ENCODE measurements around the gene HOXB8.

HOXB8 gene

GRCh38 chr17:48586355-48587258 is 28.5 kb downstream of the HOXB8 start:
- no peak for TF ChIP-seq CTCF (IDR thresholded peaks at IDR 0.05)
- no peak for TF ChIP-seq ZFX (IDR thresholded peaks at IDR 0.05; ENCODE audit: borderline replicate concordance)

GRCh38 chr17:48584223-48584741 is 30.8 kb downstream of the HOXB8 start:
- H3K27ac ChIP-seq, result no peak overlapping the region
- TF ChIP-seq CTCF (IDR thresholded peaks at IDR 0.05), result no peak
- TF ChIP-seq ZFX (IDR thresholded peaks at IDR 0.05; ENCODE audit: borderline replicate concordance), result no peak

More at GRCh38 chr17:48586355-48587258, 28.5 kb downstream of the HOXB8 start:
- no peak overlapping the region for H3K27ac ChIP-seq

- H3K27ac ChIP-seq, result no peak overlapping the region
- no peak for TF ChIP-seq ZFX (IDR thresholded peaks at IDR 0.05; ENCODE audit: borderline replicate concordance)
- no peak for TF ChIP-seq CTCF (IDR thresholded peaks at IDR 0.05)
Observed at GRCh38 chr17:48583708-48584222, 31.3 kb downstream of the HOXB8 start.

GRCh38 chr17:48582750-48583069 is 32.4 kb downstream of the HOXB8 start:
- no peak overlapping the region for H3K27ac ChIP-seq
- TF ChIP-seq ZFX (IDR thresholded peaks at IDR 0.05; ENCODE audit: borderline replicate concordance) (no peak), CTCF (IDR thresholded peaks at IDR 0.05) (no peak)

DNA sequence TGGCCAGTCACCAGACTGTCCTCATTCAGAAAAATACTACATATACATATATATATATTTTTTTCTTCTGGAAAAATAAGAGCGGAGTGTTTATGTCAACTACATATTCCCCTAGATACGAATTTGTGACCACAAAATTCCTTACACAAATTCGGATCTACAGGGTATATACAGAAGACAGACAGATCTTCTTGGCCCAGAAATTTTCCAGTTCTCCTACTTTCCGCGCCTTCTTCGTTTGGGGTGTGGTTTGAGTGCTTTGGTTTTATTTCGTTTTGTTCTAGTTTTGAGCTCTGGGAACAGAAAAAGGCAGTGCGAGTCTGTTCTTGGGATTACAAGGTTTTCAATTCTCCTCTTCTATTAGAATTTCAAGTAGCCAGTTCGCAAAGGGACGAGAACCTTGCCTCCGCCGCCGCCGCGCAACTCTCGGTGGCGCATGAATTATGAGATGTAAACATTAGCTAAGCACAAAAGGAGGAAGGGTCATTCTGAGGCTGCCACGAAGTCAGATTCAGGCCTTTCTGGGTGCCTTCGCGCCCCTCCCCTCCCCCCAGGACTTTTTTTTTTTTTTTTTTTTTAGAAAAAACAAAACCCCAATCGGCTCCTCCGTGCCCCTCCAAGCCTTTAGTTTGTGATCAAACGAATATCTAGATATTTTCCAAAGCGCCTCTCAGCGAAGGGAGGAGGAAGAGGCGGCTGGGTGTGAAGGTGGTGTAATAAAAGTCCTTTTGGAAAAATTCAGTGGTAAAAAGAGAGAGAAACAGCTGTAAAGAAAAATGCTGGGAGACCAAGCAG is 35.1 kb downstream of the HOXB8 start:
- no peak overlapping the region for H3K27ac ChIP-seq
- TF ChIP-seq CTCF (IDR thresholded peaks at IDR 0.05) (no peak), ZFX (IDR thresholded peaks at IDR 0.05; ENCODE audit: borderline replicate concordance) (no peak)

DNA sequence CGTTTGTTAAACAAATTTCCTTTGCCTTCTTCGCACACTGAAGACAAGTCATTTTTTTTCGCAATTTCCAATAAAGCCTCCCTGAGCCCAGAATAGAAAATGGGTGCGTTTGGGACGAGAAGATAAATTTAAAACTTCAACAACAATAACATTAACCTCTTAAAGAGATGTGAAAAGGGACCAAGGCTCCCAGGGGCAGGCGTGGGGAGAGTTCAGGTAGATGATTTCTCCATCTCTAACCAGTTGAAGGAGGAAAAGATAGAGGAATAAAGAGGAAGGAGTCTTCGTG is 35.7 kb downstream of the HOXB8 start:
- H3K27ac ChIP-seq, result no peak overlapping the region

More for the DNA sequence above, 35.7 kb downstream of the HOXB8 start:
- TF ChIP-seq ZFX (IDR thresholded peaks at IDR 0.05; ENCODE audit: borderline replicate concordance), result no peak
- TF ChIP-seq CTCF (IDR thresholded peaks at IDR 0.05), result no peak

Data from 22Rv1 (cell line).